Adrenal gland (tissue), 12 donors: ENCODE measurements around the gene STAU1. TPM values are rescaled to one million over a fixed set of nuclear protein-coding genes. Genes with fewer than 3 reads are reported as not detected.
"Not testable (repeated sequence)": the region's sequence is repeated elsewhere in the genome, so short reads cannot be mapped to it uniquely, and the experiment has no call there.

Source experiments
- DNase-seq, 7 donors: peaks; one replicate each; pipeline ENCODE4 v3.0.0-alpha.2; 2019 to 2020
- H3K27ac ChIP-seq, 5 donors: fragments of 200-600 bp; sonication (generic) in 4 of 5; 1 replicate in 3 of 5; 2 replicates in 2 of 5; pipeline versions ENCODE4 v1.5.1 to v1.8.0; 2016 to 2020; ENCODE audit warnings: mild to moderate bottlenecking in 1 of 5
- H3K27me3 ChIP-seq: fragments of 200-600 bp; 2 replicates; pipeline ENCODE4 v1.8.0; 2021
- H3K36me3 ChIP-seq, 2 donors: fragments of 200-600 bp; replicated peaks in 1 of 2; 1 replicate in 1 of 2; 2 replicates in 1 of 2; pipeline versions ENCODE4 v1.5.1 to v1.8.0; 2018 to 2022
- H3K4me1 ChIP-seq, 2 donors: fragments of 200-600 bp; replicated peaks in 1 of 2; 1 replicate in 1 of 2; 2 replicates in 1 of 2; pipeline versions ENCODE4 v1.5.1 to v1.8.0; 2018 to 2021
- H3K4me3 ChIP-seq, 4 donors: fragments of 200-600 bp; sonication (generic) in 3 of 4; one replicate each; pipeline ENCODE4 v1.5.1; 2016 to 2018
- H3K9me3 ChIP-seq, 3 donors: fragments of 200-600 bp; sonication (generic) in 1 of 3; replicated peaks in 1 of 3; 1 replicate in 2 of 3; 2 replicates in 1 of 3; pipeline versions ENCODE4 v1.5.1 to v1.8.0; 2016 to 2021
- CTCF ChIP-seq, 6 experiments: fragments of 450-650 bp in 4 of 6; fragments of 200-600 bp in 2 of 6; sonication (generic) in 1 of 6; IDR thresholded peaks; 1 replicate in 5 of 6; 2 replicates in 1 of 6; pipeline versions ENCODE4 v1.5.1 to v1.8.0; 2016 to 2021; ENCODE audit warnings: antibody characterized with exemption in 6 of 6, mild to moderate bottlenecking in 2 of 6, moderate library complexity in 1 of 6
- POLR2A ChIP-seq, 2 donors: fragments of 450-650 bp; IDR thresholded peaks; one replicate each; pipeline ENCODE4 v1.6.1; 2017; ENCODE audit warnings: antibody characterized with exemption in 2 of 2, mild to moderate bottlenecking in 2 of 2, moderate library complexity in 1 of 2
- WGBS, 4 donors: extraction: QIAGEN DNeasy Blood & Tissue Kit in 2 of 4; methylation state at CpG; one replicate each; pipeline versions ENCODE4 v1.1.5 to v1.1.7; 2013 to 2017; 5-methylcytosine and 5-hydroxymethylcytosine counted together
- intact Hi-C, 2 donors: fragments of 100-400 bp; cut with DNase I; formaldehyde crosslinking; loops; one replicate each; pipeline versions ENCODE4 v1.14.1 to v1.15.0; 2022 to 2023
- polyA plus RNA-seq, 3 donors: library from polyadenylated mRNA; stranded (reverse); fragments of 200-250 nt in 2 of 3; fragments of 350-450 nt in 1 of 3; fragmentation: Illumina TruSeq in 1 of 3; extraction: RNeasy Lipid Tissue Mini Kit (QIAGEN cat#74804) in 1 of 3; gene quantifications; one replicate each; pipeline ENCODE4 v1.2.3, GENCODE V29; 2013 to 2014
- total RNA-seq, 9 donors: library from RNA; depleted of rRNA in 4 of 9; stranded (reverse); fragments of >200 nt in 4 of 9; fragments of 120-200 nt in 1 of 9; fragmentation: NEBNext Ultra II Directional in 1 of 9; extraction: Animal tissue kit (Norgen Biotek cat#: 25700) in 1 of 9; gene quantifications; one replicate each; pipeline versions ENCODE4 v1.1.0 to v1.2.4, GENCODE V29; 2013 to 2023
- donor health status: healthy with polysubstance abuse.
- donor health status: Bipolar disorder and iron deficiency.
- donor health status: DM: yes; HTN: yes; CAD: no.
- donor health status: DM: no; HTN: no; CAD: no.
- donor health status: DM: no; HTN: no; CAD: no.
- donor health status: DM: yes; HTN: yes; CAD: no.

The STAU1 gene
- total and polyA plus RNA-seq, 12 donors = 23.2 to 123 (median 79.6) TPM

GRCh38 chr20:49184691-49185070, 3.5 kb downstream of the STAU1 start:
- H3K4me3 ChIP-seq = no peak overlapping the region
- TF ChIP-seq CTCF (IDR thresholded peaks at IDR 0.05) (no peak), POLR2A (IDR thresholded peaks at IDR 0.05) (no peak)
- DNase-seq = no peak
- H3K27ac ChIP-seq = no peak overlapping the region
- 43 to 50% (median 47%) methylated on average over 3 of the region's 3 CpGs for WGBS, 4 donors
- no peaks in the 10 kb centered on the region for H3K9me3 ChIP-seq
- no peaks in the 10 kb centered on the region for H3K27me3 ChIP-seq
- intact Hi-C loops = no loop called here
- H3K36me3 ChIP-seq = no peaks in the 10 kb centered on the region
- H3K4me1 ChIP-seq = peaks cover 1 to 59% of the 10 kb centered on the region in 2 donors

GRCh38 chr20:49184084-49184501, 4.0 kb downstream of the STAU1 start:
- H3K9me3 ChIP-seq, H3K36me3 ChIP-seq, DNase-seq, H3K4me3 ChIP-seq, intact Hi-C loops, H3K27me3 ChIP-seq, H3K27ac ChIP-seq: not testable (repeated sequence)
- H3K4me1 ChIP-seq = peaks cover 7 to 65% of the 10 kb centered on the region in 2 donors
- WGBS, 4 donors = 83 to 92% (median 88%) methylated on average over 5 of the region's 5 CpGs

GRCh38 chr20:49183444-49183843, 4.7 kb downstream of the STAU1 start:
- no peak overlapping the region for H3K4me3 ChIP-seq
- H3K27ac ChIP-seq = no peak overlapping the region
- H3K9me3 ChIP-seq = no peaks in the 10 kb centered on the region
- WGBS, 4 donors = 94 to 98% (median 96%) methylated on average over 3 of the region's 3 CpGs
- no peaks in the 10 kb centered on the region for H3K36me3 ChIP-seq
- H3K27me3 ChIP-seq = no peaks in the 10 kb centered on the region
- intact Hi-C loops = no loop called here
- no peak for TF ChIP-seq CTCF (IDR thresholded peaks at IDR 0.05)
- no peak for TF ChIP-seq POLR2A (IDR thresholded peaks at IDR 0.05)
- peaks cover 7 to 65% of the 10 kb centered on the region in 2 donors for H3K4me1 ChIP-seq
- DNase-seq = no peak

- no peak overlapping the region for H3K4me3 ChIP-seq
- no peak overlapping the region for H3K27ac ChIP-seq
- TF ChIP-seq CTCF (IDR thresholded peaks at IDR 0.05) (no peak), POLR2A (IDR thresholded peaks at IDR 0.05) (no peak)
- WGBS, 4 donors = 90 to 95% (median 92%) methylated on average over 8 of the region's 8 CpGs
- H3K9me3 ChIP-seq = no peaks in the 10 kb centered on the region
- H3K36me3 ChIP-seq = no peaks in the 10 kb centered on the region
- H3K4me1 ChIP-seq = peaks cover 7 to 64% of the 10 kb centered on the region in 2 donors
- no peaks in the 10 kb centered on the region for H3K27me3 ChIP-seq
- intact Hi-C loops = no loop called here
- no peak for DNase-seq
These were observed 6.8 kb downstream of the STAU1 start for GRCh38 chr20:49181265-49181877.
